OCI-LY7 (cell line): ENCODE data around the gene CAPN5. TPM values are rescaled to one million over a fixed set of nuclear protein-coding genes. Genes with fewer than 3 reads are reported as not detected.

Source experiments
- BruUV-seq: library from RNA; stranded (reverse); fragments of 400-500 nt; replicated peaks from 2 replicates; lab custom pipeline; 2021; lab: Mats Ljungman, UMichigan
- CTCF ChIA-PET: fragments of 300-600 bp; sonication (Branson Sonifier 250); formaldehyde crosslinking; loops from one replicate; lab custom pipeline; 2022; ENCODE audit warnings: antibody characterized with exemption; ENCODE audit not compliant: unreplicated experiment; lab: Charles Lee
- POLR2A ChIA-PET: fragments of 300-600 bp; sonication (Branson Sonifier 250); formaldehyde crosslinking; loops from one replicate; lab custom pipeline; 2022; ENCODE audit warnings: antibody characterized with exemption; lab: Charles Lee
- DNase-seq: peaks from one replicate; pipeline ENCODE4 v3.0.0-alpha.2; 2015; ENCODE audit warnings: low spot score
- H2AFZ ChIP-seq: fragments of 200-600 bp; sonication (generic), shearing (Covaris generic); 2 replicates; pipeline ENCODE4 v1.6.1; 2014; ENCODE audit warnings: mild to moderate bottlenecking, antibody characterized with exemption, low read length, moderate library complexity
- H3K27ac ChIP-seq: fragments of 200-600 bp; sonication (generic); 2 replicates; pipeline ENCODE4 v1.5.1; 2014; ENCODE audit warnings: mixed run types, low read depth, mild to moderate bottlenecking, moderate library complexity, low read length, inconsistent platforms; ENCODE audit not compliant: poor library complexity, severe bottlenecking
- H3K36me3 ChIP-seq: fragments of 200-600 bp; sonication (generic); 2 replicates; pipeline ENCODE4 v1.6.1; 2014; ENCODE audit warnings: mild to moderate bottlenecking, antibody characterized with exemption, low read length, moderate library complexity, mixed read lengths; ENCODE audit not compliant: insufficient read depth
- H3K4me1 ChIP-seq: fragments of 200-600 bp; sonication (generic); 2 replicates; pipeline ENCODE4 v1.5.1; 2014; ENCODE audit warnings: mild to moderate bottlenecking, low read length; ENCODE audit not compliant: insufficient read depth, poor library complexity, severe bottlenecking
- H3K4me2 ChIP-seq: fragments of 200-600 bp; sonication (generic); 2 replicates; pipeline ENCODE4 v1.6.1; 2014; ENCODE audit warnings: mild to moderate bottlenecking, low read length
- H3K4me3 ChIP-seq: fragments of 200-600 bp; sonication (generic); 2 replicates; pipeline ENCODE4 v1.5.1; 2014; ENCODE audit warnings: mild to moderate bottlenecking, low read depth, low read length; ENCODE audit not compliant: poor library complexity, severe bottlenecking
- H3K79me2 ChIP-seq: fragments of 200-600 bp; sonication (generic); 2 replicates; pipeline ENCODE4 v1.6.1; 2016; ENCODE audit warnings: low read depth, mild to moderate bottlenecking, low read length, moderate library complexity, mixed read lengths; ENCODE audit not compliant: insufficient read depth
- H3K9me2 ChIP-seq: fragments of 200-600 bp; sonication (generic); 2 replicates; pipeline ENCODE4 v1.6.1; 2016; ENCODE audit warnings: mild to moderate bottlenecking, low read length, mixed read lengths; ENCODE audit not compliant: insufficient read depth
- H3K9me3 ChIP-seq: fragments of 200-600 bp; sonication (generic); 2 replicates; pipeline ENCODE4 v1.6.1; 2014; ENCODE audit warnings: mild to moderate bottlenecking, mixed run types, low read length, mixed read lengths
- H4K20me1 ChIP-seq: fragments of 200-600 bp; sonication (generic); 2 replicates; pipeline ENCODE4 v1.6.1; 2014; ENCODE audit warnings: mild to moderate bottlenecking, antibody characterized with exemption, low read length, moderate library complexity, mixed read lengths; ENCODE audit not compliant: insufficient read depth
- EZH2phosphoT487 ChIP-seq: fragments of 200-600 bp; sonication (generic); IDR thresholded peaks from 2 replicates; pipeline ENCODE4 v1.6.1; 2018; ENCODE audit warnings: low read depth, borderline replicate concordance, mild to moderate bottlenecking, mixed run types, antibody characterized with exemption, low read length, moderate library complexity, mixed read lengths
- intact Hi-C: fragments of 100-400 bp; cut with micrococcal nuclease; formaldehyde crosslinking; loops from one replicate; pipeline ENCODE4 v1.10.0; 2022; ENCODE audit not compliant: unreplicated experiment
- total RNA-seq, 2 experiments: library from RNA; depleted of rRNA in 1 of 2; stranded (reverse); fragments of >200 nt in 1 of 2; shearing (Covaris generic) in 1 of 2; gene quantifications; 2 replicates each; pipeline ENCODE4 v1.2.3, GENCODE V29; 2014 to 2022
- TF ChIP-seq, protein P1 (sequence below): fragments of 200-600 bp; sonication (generic); conservative IDR thresholded peaks from 2 replicates; pipeline ENCODE4 v1.5.1; 2014; ENCODE audit warnings: mild to moderate bottlenecking, antibody characterized with exemption, low read length, moderate library complexity, mixed read lengths

CAPN5 gene
- total RNA-seq, 2 experiments from 2014 or later, result 1.4 to 1.5 TPM

DNA sequence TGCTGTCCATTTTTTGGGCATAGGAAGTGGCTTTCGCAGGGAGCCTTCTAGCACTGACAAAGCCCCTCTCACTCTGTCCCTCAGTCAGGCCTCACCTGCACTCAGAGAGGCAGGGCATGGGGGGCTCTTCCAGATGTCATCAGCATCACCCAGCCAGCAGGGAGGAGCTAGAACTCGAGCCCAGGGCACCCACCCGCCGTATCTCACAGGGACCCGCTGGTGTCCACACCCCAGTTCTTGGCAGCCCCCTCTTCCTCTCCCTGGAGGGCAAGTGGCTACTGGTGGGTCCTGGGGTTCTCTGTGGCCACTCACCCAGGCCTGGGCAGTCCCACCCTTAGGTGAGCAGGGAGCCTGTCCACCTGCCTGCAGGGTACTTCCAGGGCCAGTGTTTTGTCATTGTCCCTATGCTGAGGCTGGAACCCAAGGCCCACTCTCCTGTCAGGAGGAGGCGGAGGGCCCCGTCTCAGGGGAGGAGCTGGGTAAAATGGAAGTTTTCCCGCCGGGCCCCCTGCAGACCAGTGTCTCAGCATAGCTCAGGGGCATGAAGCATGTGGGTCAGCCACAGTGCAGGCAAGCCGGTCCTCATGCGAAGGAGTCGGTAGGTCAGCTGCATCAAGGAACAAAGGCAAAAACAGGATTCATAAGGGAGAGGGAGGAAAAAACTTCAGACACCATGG is 83.1 kb downstream of the CAPN5 start:
- H3K4me1 ChIP-seq, result no peaks in the 10 kb centered on the region
- intact Hi-C loops, result no loop called here
- no peak for TF ChIP-seq EZH2phosphoT487
- TF ChIP-seq, protein P1, sequence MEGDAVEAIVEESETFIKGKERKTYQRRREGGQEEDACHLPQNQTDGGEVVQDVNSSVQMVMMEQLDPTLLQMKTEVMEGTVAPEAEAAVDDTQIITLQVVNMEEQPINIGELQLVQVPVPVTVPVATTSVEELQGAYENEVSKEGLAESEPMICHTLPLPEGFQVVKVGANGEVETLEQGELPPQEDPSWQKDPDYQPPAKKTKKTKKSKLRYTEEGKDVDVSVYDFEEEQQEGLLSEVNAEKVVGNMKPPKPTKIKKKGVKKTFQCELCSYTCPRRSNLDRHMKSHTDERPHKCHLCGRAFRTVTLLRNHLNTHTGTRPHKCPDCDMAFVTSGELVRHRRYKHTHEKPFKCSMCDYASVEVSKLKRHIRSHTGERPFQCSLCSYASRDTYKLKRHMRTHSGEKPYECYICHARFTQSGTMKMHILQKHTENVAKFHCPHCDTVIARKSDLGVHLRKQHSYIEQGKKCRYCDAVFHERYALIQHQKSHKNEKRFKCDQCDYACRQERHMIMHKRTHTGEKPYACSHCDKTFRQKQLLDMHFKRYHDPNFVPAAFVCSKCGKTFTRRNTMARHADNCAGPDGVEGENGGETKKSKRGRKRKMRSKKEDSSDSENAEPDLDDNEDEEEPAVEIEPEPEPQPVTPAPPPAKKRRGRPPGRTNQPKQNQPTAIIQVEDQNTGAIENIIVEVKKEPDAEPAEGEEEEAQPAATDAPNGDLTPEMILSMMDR, result no peak
- H3K4me2 ChIP-seq, result no peak overlapping the region
- BruUV-seq, result no TSS peak
- H2AFZ ChIP-seq, result no peak overlapping the region
- no peaks in the 10 kb centered on the region for H3K9me2 ChIP-seq
- no peak overlapping the region for H3K4me3 ChIP-seq
- CTCF ChIA-PET, result no interaction called here
- H3K79me2 ChIP-seq, result no peaks in the 10 kb centered on the region
- H3K36me3 ChIP-seq, result no peaks in the 10 kb centered on the region
- no peak overlapping the region for H3K27ac ChIP-seq
- no peaks in the 10 kb centered on the region for H4K20me1 ChIP-seq
- POLR2A ChIA-PET, result no interaction called here
- no peak for DNase-seq
- no peaks in the 10 kb centered on the region for H3K9me3 ChIP-seq

DNA sequence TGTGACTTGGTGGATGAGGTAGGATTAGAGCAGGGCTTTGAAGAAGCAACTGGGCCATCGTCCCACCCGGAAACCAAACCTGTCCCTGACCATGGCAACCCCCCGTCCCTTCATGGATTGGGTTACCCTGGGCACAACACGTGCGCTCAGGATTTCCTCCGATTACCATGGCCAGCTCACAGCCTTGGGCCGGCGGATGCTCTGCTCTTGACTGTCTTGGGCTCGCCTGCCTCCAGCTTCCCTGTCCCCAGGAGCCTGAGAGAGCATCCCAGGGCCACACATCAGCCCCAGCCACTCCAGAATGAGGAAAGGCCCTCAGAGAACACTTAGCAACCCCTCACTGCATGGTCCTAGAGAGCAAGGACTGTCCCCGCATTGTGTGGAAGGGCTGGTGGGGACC is 84.1 kb downstream of the CAPN5 start:
- no peaks in the 10 kb centered on the region for H3K9me3 ChIP-seq
- no peak overlapping the region for H3K4me2 ChIP-seq
- H3K9me2 ChIP-seq, result no peaks in the 10 kb centered on the region
- H2AFZ ChIP-seq, result no peak overlapping the region
- no peak overlapping the region for H3K4me3 ChIP-seq
- intact Hi-C loops, result no loop called here
- ChIA-PET CTCF (no interaction called here), POLR2A (no interaction called here)
- DNase-seq, result no peak
- no peaks in the 10 kb centered on the region for H3K4me1 ChIP-seq
- TF ChIP-seq, protein P1, result no peak
- no peak for TF ChIP-seq EZH2phosphoT487
- H3K27ac ChIP-seq, result no peak overlapping the region
- H4K20me1 ChIP-seq, result no peaks in the 10 kb centered on the region
- H3K79me2 ChIP-seq, result no peaks in the 10 kb centered on the region
- BruUV-seq, result no TSS peak
- H3K36me3 ChIP-seq, result no peaks in the 10 kb centered on the region

DNA sequence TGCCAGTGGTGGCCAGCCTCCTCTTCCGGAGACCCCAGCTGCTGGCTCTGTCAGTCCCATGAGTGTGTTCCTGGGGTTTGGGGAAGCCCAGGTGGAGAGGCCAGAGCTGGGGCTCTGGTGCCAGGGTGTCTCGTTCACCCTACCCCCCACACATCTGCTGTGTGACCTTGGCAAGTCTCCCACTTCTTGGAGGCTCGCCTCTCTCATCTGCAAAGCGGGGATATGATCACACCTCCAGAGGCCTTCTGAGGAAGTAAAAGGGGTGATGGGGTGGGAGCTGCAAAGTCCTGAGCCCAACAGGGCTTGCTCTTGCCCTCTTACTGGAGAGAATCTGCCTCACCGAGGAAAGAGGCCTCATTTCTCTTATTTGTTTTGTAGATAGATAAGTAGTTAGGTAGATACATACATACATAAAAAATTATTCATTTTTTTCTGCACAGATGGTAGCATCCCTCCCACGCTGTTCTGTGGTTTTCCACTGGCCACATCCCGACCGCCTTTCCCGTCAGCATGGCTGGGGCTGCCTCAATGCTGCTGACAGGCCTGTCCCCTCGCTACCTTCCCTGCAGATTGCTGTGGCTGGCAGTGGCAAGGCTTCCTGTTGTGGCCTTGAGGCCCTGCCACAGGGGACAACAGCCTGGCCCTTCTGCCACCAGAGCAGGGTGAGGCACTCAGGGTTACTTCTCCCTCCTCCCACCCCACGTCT is 85.2 kb downstream of the CAPN5 start:
- ChIA-PET CTCF (no interaction called here), POLR2A (no interaction called here)
- no peak overlapping the region for H3K4me3 ChIP-seq
- H3K79me2 ChIP-seq, result no peaks in the 10 kb centered on the region
- TF ChIP-seq, protein P1, result no peak
- no peak for TF ChIP-seq EZH2phosphoT487
- DNase-seq, result no peak
- H2AFZ ChIP-seq, result no peak overlapping the region
- H3K9me3 ChIP-seq, result no peaks in the 10 kb centered on the region
- BruUV-seq, result no TSS peak
- no peaks in the 10 kb centered on the region for H3K9me2 ChIP-seq
- no peaks in the 10 kb centered on the region for H3K36me3 ChIP-seq
- no peak overlapping the region for H3K4me2 ChIP-seq
- H3K27ac ChIP-seq, result no peak overlapping the region
- H4K20me1 ChIP-seq, result no peaks in the 10 kb centered on the region
- intact Hi-C loops, result no loop called here
- no peaks in the 10 kb centered on the region for H3K4me1 ChIP-seq
